Stimulated activated CD8-positive, alpha-beta memory T cell treated with anti-CD3 and anti-CD28 coated beads, Interleukin-12 subunit alpha, Interleukin-12 subunit beta, amount 100 ng/mL, for 24 hours (primary cell): ENCODE data around the gene TATDN2.

Experiments
- DNase-seq: peaks from one replicate; pipeline ENCODE4 v3.0.0-alpha.2; 2020; ENCODE audit errors: extremely low read depth

Gene TATDN2

DNA sequence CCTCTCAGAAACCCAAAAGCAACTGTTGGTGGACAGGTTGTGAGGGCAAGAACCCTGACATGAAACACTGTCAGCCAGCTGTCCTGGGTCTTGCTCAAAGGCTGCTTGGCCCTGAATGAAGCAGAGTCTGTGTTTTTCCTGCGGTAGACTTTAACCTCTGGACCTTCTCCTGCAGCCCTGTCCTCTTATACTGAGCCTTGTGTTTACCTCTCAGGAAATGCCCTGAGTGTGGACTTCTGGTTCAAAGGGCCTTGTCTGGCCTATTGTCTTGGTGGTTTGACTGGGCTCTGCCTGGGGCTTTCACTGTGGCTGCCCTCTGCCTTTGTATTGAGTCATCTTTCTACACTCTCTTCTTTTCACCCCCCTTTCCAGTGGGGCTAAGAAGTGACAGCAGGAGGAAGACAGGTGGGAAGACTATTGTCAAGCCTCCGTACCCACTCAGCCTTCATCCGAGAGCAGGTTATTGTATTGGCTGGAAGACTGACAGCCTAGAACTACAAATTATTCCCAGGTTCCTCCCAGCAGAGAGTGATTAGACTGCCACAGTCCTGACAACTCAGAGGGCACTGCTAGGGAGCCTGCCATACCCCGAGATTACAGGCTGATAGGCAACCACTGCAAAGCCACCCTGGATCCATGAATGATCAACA lies 69.2 kb downstream of the TATDN2 start:
- no peak for DNase-seq

DNA sequence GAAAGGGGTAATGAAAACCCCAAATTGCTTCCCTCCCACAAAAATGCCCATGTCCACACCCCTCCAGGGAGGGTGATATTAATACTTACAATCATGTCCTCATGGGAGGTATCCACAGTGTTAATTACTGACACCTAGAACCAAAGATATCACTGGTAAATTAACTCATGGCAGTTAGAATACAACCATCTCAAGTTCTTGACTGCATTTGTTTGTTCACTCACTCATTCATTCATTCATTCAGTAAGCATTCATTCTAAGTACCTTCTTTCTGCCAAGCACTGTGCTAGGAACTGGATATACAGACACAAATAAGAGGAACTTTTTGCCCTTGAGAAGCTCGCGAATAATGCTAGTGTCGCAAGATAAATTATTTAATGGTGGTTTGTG lies 69.7 kb downstream of the TATDN2 start:
- DNase-seq: no peak

DNA sequence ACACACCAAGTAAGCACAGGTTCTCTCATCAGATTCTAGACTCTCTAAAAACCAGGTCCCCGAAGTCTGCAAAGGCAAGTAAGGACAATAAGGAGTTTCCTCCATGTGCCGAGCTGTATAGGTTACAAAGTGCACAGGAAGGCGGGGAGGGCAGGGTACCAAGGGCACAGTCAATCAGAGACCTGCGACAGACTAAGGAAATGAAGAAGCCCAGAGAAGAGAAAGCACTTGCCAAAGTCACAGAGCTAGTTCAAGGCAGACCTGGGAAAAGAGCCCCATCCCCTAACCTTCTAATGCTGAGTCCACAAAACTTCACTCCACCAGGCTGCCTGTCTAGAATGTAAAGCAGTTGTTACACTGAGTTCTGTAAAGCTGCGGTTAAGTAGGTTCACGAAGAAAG lies 71.0 kb downstream of the TATDN2 start:
- DNase-seq: no peak

DNA sequence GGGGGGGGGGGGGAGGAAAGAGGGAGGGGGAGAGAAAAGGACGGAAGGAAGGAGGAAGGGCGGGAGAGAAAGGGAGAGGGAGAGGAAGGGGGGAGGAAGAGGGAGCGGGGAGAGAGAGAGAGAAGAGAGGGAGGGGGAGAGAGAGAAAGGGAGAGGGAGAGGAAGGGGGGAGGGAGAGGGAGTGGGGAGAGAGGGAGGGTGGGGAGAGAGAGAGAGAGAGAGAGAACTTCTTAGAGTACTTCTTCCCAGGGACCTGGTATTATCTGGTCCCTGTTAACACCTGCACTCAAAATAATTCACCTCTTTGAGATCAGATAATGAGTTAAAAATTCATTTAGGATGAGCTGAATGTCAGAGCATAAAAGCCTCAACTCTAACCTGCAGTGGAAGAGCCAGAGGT lies 71.5 kb downstream of the TATDN2 start:
- DNase-seq: no peak

DNA sequence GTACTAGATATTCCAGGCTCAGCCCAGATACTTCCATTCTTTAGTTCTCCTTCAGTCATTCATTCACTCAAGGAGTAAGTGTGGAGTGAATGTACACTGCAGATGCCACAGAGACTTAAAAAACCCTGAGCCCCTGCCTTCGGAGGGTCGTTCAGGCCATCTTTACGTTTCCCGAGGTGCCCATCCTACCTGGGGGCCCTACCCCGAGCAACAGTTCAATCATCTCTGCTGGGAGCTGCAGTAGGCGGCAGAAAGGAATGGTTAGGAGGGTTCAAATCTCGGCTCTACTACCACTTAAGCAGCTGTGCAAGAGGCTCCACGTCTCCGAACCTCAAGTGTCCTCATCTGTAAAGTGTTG lies 72.0 kb downstream of the TATDN2 start:
- DNase-seq: no peak

DNA sequence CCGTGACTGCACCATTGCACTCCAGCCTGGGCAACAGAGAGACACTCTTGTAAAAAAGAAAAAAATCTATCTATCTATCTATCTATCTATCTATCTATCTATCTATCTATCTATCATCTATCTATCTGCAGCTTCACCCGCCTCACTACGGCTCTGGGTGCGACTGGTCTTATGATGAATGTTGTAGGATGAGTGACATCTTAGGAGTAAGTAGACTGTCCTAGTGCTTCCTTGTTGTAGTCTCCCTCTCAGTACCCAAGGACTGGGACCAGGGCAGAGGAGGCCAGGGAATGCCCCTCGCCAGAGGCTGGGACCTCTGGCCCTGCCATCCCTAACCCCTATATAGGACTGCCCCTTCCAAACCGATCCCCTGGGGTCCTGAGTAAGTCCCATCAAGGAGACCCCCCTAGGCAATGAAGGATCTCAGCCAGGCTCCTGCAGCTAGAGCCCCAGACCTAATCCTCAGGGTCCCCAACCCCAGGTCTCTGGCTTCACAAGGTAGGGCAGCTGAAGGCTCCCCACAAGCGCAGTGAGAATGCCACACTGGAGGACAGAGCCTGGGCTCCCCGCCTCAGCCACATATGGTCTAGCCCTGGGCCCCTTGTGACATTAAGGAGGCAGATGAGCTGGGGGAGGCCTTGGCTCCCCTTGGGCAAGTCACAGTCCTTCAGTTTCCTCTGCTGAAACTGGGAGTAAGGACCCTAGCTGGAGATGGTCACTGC lies 73.5 kb downstream of the TATDN2 start:
- no peak for DNase-seq

DNA sequence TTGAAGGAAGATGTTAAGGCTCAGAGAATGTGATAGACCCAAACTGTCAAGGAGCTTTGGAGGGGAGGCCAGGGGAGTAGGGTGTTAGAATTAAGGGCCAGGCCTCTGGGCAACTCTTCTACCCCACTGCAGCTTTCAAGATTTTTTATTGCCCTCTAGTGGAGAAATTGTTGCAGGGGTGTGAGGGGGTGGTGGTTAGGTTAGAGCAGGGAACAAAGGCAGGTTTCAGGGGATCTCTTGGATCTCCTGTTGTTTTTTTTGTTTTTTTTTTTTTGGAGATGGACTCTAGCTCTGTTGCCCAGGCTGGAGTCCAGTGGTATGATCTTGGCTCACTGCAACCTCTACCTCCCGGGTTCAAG lies 74.1 kb downstream of the TATDN2 start:
- no peak for DNase-seq

DNA sequence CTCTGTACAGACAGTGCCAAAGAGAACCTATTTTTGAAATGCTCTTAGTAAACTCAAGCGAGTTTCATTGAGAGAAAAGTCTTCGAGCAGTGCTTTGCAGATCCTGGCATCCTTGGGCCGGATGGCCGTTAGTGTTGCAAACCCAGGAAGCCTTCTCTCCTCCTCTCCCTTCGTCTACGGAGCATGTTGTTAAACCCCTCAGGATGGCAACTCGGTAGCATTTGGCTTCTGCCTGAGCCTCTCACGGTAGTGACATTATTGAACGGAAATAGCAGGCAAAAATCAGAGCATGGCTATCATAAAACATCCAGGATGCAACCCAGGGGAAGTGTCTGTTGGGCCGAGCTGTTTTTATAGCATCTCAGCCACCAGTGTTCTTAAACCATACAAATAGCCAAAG lies 79.3 kb downstream of the TATDN2 start:
- no peak for DNase-seq

DNA sequence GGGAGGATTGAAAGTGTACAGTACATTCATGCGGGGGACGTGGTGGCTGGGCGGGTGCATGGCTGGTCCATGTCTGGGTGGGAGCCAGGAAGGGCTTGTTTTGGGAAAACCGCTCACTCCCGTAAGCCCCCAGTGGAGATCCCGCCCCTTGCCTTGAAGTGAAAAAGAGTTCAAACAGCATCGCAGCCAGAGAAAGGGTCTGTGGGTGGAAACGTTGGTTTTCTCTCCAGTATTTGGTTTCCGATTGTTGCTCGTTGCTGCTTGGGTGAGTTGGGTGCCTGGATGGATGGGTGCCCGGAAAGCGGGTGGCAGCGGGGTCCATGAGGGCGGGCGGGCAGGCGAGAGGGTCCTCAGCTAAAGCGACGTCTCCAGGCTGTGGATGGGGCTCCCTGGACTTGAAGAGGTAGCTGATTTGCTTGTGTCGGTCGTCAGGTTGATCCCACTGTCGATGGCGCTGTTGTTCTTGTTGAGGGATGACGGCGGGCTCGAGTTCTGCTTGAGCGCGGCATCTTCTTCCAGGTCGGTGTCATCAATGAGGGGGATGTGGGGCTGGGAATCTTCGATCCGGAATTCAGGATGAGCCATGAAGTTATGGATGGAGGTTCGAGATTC lies 80.3 kb downstream of the TATDN2 start:
- DNase-seq: no peak

DNA sequence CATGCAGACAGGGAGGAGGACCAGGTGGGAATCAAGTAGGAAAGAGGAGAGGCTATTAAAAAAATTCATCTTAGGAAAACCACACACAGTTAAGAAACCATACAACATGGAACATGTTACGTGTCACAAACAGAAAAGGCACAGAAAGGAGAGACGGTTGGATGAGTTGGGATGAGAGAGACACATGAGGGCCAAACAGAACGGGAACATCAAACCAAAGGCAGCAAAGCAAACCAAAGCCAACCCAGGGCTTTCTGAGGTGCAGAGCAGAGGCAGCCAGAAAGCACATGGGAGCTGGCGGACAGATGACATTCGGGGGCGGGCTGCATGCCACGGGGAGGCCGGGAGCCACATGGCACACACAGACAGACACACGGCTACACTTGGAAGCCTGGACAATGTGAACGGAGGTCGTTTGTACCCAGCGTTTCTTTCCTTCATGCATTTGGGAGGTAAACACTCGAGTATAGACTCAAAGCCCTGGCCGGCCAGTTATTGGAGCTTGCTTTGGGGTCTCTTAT lies 81.3 kb downstream of the TATDN2 start:
- DNase-seq: no peak

DNA sequence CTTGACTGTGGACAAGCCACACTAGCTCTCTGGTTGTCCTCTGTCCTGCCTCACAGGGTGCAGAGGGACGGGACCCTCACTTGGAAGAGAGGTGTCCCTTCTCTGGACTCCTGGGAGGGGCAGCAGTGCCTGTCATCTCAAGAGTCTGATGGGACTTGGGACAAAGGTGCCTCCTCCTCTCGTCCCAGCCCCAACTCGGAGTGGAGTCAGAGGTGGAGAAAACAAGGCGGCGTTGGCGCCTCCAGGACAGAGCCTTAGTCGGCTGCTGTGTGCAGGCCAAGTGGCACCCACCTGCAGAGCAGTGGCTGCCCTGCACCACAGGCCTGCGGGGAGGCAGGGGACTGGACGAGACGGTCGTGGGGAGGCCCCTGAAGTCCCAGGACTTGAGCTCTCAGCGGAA lies 82.1 kb downstream of the TATDN2 start:
- no peak for DNase-seq
